HG02870 (cell line): ENCODE measurements around the gene CDKL2.
"Not testable (repeated sequence)": the region's sequence is repeated elsewhere in the genome, so short reads cannot be mapped to it uniquely, and the experiment has no call there.

ENCODE experiments used
- ATAC-seq: cut with Tn5 transposase; IDR thresholded peaks from one replicate; pipeline ENCODE4 v1.9.1; 2021; ENCODE audit warnings: mild to moderate bottlenecking, moderate library complexity; ENCODE audit not compliant: unreplicated experiment

Gene CDKL2

GRCh38 chr4:75630174-75630936 lies at the start of gene CDKL2:
TSS of gene CDKL2 (minus strand) at chr4:75630528. CDS start at chr4:75625988, 4,540 bp downstream.
- peak; percentile 100 for ATAC-seq

GRCh38 chr4:75678965-75679364 lies 48.6 kb upstream of the CDKL2 start:
- ATAC-seq = no peak

GRCh38 chr4:75678473-75678872 lies 48.1 kb upstream of the CDKL2 start:
- ATAC-seq = no peak

GRCh38 chr4:75675004-75675531 lies 44.7 kb upstream of the CDKL2 start:
- ATAC-seq = no peak

GRCh38 chr4:75673959-75674328 lies 43.6 kb upstream of the CDKL2 start:
- ATAC-seq = no peak

GRCh38 chr4:75673027-75673958 lies 43.0 kb upstream of the CDKL2 start, which contains the start of gene G3BP2:
TSS of gene G3BP2 (minus strand) at chr4:75673411. CDS start at chr4:75662025, 11,386 bp downstream.
- peak; percentile 90 for ATAC-seq

GRCh38 chr4:75672461-75673026 lies 42.2 kb upstream of the CDKL2 start:
- peak; percentile 19 for ATAC-seq

- ATAC-seq = no peak
Measured at GRCh38 chr4:75671802-75672421, 41.6 kb upstream of the CDKL2 start.

GRCh38 chr4:75668596-75668995 lies 38.3 kb upstream of the CDKL2 start:
- ATAC-seq = no peak

- ATAC-seq = not testable (repeated sequence)
Measured at GRCh38 chr4:75667636-75668035, 37.3 kb upstream of the CDKL2 start.

- no peak for ATAC-seq
Measured at GRCh38 chr4:75666299-75666698, 36.0 kb upstream of the CDKL2 start.

- not testable (repeated sequence) for ATAC-seq
Measured at GRCh38 chr4:75664604-75665003, 34.3 kb upstream of the CDKL2 start.

- ATAC-seq = no peak
Measured at GRCh38 chr4:75662626-75663025, 32.3 kb upstream of the CDKL2 start.

- no peak for ATAC-seq
Measured at GRCh38 chr4:75660491-75660890, 30.2 kb upstream of the CDKL2 start.

GRCh38 chr4:75659512-75660031 lies 29.2 kb upstream of the CDKL2 start:
- ATAC-seq = no peak

- ATAC-seq = no peak
Measured at GRCh38 chr4:75658876-75659275, 28.5 kb upstream of the CDKL2 start.

GRCh38 chr4:75655562-75655961 lies 25.2 kb upstream of the CDKL2 start:
- ATAC-seq = no peak

- no peak for ATAC-seq
Measured at GRCh38 chr4:75654905-75655304, 24.6 kb upstream of the CDKL2 start.

- ATAC-seq = no peak
Measured at GRCh38 chr4:75653845-75654503, 23.6 kb upstream of the CDKL2 start.

GRCh38 chr4:75644095-75644494 lies 13.8 kb upstream of the CDKL2 start:
- no peak for ATAC-seq
